NCI-H187 (cell line): ENCODE results near the gene PRR18.
"Not testable (repeated sequence)": the region's sequence is repeated elsewhere in the genome, so short reads cannot be mapped to it uniquely, and the experiment has no call there.

ENCODE experiments used
- DNase-seq, 2 experiments: peaks; one replicate each; lab custom pipeline; 2025; lab: John Stamatoyannopoulos, UW

Gene PRR18, protein sequence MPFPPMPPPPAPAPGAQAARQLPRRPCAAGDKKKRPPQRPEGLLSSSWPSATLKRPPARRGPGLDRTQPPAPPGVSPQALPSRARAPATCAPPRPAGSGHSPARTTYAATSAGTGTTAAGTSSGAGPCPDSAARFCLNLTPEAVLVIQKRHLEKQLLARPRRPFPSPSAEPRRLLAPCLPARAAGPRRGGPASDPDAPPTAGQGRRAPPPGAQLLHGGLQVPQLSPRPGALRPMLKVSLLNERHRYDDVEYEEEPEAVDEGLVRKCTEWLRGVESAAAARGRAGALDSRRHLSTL

DNA sequence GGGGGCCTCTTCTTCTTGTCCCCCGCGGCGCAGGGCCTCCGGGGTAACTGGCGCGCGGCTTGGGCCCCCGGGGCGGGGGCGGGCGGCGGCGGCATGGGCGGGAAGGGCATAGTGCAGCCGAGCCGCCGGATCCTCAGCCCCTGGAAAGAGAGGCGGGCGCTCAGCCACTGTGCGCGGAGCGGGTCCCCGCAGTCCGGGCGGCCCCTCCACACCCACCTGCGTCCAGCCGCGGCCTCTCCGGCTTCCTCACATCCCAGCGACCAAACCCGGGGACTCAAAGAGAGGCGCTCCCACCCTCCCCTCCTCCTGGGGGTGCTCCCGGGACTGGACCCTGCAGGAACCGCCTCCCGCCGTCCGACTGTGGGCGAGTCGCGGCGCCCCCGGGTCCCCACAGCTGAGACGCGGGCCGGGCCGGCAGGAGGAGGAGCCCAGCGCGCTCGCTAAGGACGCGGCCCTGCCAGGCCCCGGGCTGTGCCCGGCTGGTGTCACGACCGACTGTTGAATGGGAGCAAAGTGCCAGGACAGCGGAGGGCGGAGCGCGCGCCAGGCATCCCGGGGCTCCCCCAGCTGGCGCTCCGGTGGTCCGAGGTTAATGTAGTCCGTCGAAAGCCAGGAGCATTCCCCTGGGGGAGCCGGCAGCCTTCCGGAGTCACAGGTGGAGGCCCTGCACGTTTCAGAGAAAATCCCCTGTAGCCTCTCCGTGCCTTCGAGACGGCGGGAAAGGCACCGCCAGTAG, at the start of gene PRR18:
Gene PRR18 (minus strand): TSS at position 360 of the 736 bp plus-strand sequence. CDS start 250 bp downstream, at position 110.
- no peak for DNase-seq

DNA sequence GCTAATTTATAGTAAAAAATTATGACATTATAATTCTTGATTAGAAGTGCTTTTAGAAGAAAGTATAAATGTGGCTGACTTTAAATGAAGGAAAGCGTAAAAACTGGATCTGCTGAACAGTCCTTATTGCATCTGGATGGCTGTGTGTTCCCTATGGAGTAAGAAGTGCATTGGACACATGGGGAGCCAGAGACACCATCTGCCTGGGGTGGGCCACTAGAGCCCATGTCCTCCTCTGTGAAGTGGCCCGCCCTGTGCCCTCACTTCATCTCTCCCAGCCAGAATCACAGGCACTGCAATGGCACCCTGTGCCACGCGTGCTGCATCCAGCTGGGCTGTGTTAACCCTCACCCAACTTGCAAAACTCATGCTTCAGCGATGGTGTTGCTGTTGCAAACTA, 47.4 kb upstream of the PRR18 start:
- DNase-seq = no peak

DNA sequence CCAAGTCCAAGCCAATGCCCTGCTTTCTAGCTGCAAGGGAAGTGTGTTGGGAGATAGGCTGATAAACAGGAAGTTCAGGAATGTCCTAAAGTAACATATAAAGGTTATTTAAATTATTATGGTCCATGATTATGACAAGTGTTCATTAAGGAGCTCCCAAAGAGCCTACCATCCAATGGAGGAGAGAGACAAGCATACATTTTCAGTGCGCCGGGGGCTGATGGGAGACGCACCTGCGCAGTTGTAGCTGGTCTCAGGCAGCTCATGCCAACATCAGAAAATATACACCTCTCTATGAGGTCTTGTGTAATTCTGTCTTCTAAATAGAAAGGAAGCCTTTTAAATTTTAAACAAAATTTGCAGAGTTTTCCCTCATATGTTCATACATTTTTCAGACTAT, 46.8 kb upstream of the PRR18 start:
- DNase-seq = no peak

DNA sequence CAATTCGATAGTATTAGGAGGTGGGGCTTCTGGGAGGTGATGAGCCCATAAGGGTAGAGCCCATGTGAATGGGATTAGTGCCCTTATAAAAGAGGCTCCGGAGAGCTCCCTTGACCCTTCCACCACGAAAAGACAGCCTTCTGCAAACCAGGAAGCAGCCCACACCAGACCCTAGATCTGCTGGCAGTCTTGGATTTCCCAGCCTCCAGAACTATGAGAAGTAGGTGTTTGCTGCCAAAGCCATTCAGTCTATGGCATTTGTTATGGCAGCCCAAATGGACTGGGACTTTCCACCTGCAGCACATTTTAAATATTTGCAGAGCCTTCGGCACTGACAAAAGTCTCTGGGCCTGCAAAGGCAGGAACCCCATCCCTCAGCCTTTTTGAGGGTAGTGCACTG, 46.0 kb upstream of the PRR18 start:
- DNase-seq = no peak

DNA sequence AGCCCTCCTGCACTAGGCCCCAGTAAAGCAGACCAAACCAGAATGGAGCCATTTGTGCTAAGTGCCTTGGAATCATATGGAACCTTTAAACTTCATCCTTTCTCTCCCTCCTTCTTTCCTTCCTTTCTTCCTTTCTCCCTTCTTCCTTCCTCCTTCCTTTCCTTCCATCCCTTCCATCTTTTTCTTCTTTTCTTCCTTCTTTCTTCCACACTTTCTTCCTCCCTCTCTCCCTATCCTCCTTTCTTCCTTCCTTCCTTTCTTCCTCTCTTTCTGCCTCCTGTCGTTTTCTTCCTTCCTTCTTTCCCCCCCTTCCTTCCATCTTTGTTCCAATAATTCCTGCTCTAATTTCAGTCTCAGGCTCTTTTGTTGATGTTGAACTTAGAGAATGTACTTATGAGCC, 45.3 kb upstream of the PRR18 start:
- no peak for DNase-seq

DNA sequence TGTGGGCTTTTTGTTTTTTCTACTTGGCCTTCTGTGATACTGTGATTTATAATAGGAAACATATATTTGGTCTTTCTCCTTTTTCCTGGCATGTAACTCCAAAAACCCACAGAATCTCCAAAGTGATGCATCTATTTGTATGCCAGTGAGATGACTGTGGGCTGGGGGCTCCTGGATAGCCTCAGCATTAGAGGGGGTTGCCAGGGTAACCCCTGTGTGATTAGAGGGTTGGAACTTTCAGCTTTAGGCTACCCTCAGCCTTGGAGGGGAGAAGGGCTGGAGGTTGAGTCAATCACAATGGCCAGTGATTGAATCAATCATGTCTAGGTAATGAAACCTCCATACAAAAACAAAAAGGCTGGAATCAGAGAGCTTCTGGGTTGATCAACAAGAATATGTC, 44.7 kb upstream of the PRR18 start:
- no peak for DNase-seq

DNA sequence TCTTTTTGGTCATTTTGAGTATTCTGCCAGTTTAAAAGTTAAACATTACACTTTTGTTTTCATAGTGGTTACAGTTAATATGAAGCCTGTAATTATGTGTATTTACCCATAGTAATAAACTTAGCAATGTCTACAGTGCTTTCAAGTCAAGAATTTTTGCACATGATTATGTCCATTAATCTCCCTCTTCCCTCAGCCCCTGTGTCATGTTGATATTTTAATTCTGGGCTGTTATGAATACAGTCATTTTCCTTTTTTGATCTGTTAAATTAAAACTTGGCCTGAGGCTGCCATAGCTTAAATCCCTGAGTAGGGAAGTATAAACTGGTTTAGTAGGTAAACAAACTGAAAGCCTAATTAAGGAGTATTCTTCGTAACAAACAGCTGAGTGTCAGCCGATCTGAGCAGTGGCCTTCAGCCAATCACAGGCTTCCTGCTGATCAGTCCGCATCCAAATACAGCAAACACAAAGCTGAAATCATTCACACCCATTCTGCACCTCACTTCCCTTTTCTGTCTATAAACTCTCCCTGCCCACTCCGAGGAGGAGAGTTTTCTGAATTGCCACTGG, 43.6 kb upstream of the PRR18 start:
- DNase-seq = no peak

DNA sequence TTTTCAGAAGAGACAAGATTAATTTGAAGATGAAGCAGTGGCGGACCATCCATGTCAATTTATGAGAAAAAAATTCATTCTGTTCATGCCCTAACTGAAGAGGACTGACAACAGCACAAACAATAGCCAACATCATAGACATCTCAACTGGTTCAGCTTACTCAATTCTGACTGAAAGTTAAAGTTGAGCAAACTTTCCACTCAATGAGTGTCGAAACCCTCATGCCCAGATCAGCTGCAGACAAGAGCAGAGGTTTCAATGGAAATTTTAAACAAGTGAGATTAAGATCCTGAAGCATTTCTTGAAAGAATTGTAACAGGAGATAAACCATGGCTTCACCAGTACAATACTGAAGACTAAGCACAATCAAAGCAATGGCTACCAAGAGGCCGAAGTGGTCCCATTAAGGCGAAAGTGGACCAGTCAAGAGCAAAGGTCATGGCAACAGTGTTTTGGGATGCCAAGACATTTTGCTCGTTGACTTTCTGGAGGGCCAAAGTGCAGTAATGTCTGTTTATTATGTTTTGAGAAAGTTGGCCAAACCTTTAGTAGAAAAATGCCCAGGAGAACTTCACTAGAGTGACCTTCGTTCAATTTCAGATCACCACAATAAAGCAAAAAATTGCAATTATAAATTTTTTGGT, 40.2 kb upstream of the PRR18 start:
- DNase-seq = no peak

DNA sequence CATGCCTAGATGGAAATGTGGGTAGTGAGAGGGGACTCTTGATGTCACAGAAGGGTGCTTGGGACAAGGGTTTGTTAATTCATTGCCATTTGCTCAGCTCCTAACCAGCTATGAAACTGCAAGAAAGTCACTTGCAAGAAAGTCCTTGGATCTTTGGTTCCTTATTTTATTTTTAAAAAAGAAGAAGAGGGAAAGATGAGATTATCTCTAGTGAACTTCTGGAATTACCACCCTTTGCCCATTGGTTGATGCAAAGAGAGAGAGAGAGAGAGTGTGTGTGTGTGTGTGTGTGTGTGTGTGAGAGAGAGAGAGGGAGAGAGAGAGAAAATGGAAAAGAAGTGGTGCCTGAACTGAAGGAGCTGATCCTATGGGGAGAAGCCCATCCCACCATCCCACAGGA, 38.8 kb upstream of the PRR18 start:
- DNase-seq = no peak

DNA sequence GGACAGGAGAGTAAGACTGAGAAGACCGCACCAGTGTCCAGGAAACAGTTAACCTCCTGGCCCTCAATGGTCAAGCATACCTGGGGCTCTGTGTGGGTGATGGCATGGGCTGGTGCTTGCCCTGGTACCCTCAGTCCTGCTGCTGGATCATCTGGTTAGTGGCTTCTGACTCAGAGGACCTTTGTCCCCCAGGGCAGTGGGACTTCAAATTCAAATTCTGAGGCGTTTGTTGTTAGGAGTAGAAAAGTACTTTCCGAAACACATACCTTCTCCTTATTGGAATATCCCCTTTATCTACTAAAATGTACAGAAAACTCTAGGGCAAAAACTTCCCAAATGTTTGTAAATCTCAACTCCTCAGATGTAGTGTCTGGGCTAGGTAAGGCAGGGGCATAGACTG, 38.3 kb upstream of the PRR18 start:
- DNase-seq = no peak

DNA sequence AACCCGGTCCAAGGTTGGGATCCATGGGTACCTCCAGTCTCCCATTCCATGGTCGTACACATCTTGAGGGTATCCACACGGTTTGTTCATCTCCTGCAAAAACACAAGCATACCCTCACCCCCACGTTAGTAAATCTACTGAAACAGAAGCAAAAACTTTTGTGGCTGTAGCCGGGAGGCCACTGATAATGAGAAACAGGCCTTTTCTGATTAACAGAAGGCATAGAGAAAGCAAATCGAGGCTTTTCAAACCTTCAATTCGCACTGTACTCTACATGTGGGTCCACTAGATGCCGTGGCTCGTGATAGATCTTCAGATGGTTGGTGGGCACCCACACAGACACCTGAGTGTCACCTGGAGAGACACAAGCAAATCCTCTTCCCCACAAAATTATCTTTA, 37.5 kb upstream of the PRR18 start:
- DNase-seq = not testable (repeated sequence)

DNA sequence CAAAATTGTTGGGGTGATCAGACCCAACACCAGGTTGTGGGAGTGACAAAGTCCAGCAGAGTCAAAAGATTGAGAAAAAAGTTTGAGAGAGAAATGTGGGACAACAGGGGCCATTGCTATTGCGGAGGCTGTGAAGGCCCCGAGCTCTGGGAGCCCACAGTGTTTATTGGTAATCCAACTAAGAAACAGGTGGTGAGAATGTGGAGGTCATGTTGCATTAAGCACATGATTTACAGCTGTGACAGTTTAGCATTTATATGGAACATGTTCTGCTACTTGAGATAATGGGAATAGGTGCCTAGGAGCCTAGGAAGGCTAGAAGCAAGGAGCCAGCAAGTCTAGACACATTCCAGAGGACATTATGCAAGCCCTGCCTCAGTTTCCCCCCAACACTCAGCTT, 36.7 kb upstream of the PRR18 start:
- DNase-seq = not testable (repeated sequence)

DNA sequence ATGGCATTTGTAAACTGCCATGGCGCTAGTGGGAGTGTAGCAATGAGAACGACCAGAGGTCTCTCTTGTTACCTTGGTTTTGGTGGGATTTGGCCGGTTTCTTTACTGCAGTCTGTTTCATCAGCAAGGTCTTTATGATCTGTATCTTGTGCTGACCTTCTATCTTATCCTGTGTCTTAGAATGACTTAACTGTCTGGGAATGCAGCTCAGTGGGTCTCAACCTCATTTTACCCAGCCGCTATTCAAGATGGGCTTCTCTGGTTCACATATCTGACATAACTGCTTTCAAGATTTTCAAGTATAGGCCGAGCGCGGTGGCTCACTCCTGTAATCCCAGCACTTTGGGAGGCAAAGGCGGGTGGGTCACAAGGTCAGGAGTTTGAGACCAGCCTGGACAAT, 36.0 kb upstream of the PRR18 start:
- no peak for DNase-seq

DNA sequence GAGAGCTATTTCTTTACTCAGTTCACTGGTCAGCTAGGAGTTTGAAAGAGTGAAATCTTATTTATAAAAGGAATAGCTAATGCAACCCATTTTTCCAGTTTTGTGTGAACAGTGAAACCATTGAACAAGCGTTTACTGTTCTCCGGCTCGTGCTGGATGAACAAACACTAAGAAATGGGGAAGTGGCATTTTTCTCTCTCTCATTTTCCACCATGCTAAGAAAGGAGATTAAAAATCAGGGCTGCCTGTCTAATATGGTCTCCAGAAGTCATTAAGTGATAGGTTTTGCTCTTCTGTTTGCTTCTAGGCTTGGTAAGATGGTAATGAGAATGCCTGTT, 34.9 kb upstream of the PRR18 start:
- no peak for DNase-seq

DNA sequence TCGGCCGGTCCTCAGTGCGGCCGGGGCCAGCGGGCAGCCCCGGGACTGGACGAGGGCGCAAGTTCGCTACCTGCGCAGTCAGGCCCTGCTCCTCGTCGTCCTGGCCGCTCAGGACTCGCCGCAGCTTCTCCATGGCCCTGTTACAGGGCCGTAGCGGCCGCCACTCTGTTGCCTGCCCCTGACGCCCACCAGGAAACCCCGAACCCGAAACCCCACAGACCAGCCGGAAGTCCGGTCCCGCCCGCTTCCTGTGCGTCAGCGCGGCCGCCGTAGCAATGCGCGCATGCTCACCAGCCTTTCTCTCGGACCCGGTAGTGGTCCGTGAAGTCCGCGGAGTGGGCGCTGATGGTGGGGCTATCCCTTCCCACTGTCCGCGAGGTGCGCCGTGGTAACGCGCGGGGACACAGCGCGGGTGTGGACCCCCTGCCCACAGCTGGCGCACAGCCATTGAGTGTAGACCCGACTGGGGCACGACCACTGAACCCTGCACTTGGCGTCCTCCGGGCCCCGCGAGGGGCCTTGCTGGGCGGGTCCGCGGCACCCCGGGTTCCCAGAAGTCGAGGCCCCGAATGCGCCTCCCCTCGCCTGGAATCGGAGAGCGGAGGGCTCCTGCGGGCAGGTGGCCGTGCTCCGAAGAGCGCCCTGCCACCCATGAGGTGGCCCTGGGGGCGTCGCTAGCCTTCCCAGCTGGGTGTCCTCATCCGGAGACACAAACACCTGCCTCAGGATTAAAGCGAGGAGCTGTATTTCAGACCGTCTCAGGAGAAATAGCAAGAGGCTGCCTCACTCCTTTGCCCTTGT, 34.4 kb upstream of the PRR18 start, which contains the start of gene SFT2D1:
Gene SFT2D1 (minus strand): TSS at position 197 of the 801 bp plus-strand sequence. CDS start 64 bp downstream, at position 133.
- peak in 1 of 2 experiments; percentile 25 for DNase-seq

DNA sequence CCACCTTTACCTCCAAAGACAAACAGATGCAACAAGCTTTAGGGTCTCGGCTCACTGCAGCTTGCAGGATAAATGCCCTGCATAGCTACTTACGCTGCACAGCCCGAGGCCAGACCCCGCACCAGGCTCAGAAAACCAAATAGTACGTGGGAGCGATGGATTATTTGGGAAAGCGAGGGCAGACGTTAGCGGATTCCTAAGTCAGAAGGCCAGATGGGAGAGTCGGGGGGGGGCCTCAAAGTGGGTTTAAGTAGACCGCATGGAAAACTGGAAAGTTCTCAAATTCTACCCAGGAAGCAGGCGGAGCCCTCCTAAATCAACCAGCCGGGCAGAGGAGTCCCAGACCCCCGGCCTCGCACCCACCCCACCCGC, 33.8 kb upstream of the PRR18 start:
- DNase-seq = no peak

DNA sequence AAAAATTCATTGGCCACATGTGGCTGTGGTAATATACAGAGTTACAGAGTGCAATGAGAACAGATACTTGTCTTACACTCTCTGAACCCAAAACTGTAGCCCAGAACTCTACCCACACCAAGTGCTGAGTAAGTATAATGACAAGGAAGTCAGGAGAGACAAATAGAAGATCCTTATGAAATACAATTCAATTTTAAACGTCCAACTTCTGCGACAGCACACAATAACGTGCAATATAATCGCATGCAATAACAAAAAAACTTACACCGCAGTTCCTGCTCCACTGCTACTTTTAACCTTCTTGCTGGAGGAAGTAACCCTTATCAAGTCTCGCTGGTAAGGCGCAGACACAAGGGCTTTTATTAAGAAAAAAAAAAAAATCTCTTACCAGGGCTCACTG, 33.3 kb upstream of the PRR18 start:
- no peak for DNase-seq

DNA sequence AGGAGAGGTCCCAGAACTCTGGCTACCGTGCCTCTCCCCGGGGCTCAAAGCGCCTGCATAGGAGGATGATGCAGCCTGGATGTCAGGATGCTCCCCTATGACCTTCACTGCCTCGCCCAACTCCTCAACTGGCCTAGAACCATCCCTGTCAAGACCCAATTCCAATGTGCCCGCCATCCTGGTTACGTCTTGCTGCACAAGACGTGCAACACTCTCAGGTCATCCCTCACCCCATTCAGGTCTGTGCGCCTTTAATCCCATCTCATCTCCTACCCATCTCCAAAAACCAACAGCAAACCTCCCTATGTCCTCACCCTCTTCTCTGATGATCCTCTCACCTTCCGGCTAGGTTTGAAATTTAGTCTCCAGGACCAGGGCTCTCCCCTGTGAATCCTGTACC, 30.7 kb upstream of the PRR18 start:
- no peak for DNase-seq

DNA sequence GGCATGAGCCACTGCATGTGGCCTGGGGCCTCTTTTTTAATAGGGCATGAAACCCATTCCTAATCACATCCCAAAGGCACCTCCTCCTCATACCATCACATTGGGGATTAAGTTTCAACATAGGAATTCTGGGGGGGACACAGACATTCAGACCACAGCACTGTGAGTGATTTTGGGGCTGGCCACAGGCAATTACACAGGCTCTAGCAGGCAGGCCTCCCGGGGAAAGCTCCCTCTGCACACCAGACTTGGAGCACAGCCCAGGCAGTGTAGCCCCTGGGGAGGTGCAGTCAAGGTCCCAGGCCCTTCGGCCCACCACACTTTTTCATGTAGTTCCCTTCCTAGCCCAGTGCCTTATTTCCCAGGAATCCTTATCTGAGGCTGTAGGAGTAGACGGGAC, 28.7 kb upstream of the PRR18 start:
- no peak for DNase-seq

DNA sequence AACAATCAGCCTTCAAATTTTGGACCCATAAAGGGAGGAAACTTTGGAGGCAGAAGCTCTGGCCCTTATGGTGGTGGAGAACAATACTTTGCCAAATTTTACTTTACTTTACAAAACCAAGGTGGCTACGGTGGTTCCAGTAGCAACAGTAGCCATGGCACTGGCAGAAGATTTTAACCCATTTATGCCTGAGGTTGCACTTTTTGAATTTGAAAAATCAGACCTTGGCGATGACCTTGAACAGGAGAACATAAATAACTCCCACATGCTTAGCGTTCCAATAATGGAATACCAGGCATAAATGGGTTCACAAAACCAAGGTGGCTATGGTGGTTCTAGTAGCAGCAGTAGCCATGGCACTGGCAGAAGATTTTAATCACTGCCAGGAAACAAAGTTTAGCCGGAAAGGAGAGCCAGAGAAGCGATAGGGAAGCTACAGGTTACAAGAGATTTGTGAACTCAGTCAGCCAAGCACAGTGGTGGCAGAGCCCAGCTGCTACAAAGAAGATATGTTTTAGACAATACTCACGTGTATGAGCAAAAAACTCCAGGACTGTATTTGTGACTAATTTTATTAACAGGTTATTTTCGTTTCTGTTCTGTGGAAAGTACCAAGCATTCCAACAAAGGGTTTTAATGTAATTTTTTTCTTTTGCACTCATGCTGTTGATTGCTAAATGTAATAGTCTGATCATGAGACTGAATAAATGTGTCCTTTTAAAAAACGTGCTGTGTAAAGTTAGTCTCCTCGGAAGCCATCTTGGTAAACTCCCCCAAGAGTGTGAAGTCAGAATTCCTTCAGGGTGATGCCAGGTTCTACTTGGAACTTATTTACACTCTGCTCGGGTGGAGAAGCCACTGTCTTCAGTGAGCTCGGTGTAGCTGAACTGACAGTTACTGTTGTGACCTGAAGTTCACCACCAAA, 27.4 kb upstream of the PRR18 start:
- no peak for DNase-seq

DNA sequence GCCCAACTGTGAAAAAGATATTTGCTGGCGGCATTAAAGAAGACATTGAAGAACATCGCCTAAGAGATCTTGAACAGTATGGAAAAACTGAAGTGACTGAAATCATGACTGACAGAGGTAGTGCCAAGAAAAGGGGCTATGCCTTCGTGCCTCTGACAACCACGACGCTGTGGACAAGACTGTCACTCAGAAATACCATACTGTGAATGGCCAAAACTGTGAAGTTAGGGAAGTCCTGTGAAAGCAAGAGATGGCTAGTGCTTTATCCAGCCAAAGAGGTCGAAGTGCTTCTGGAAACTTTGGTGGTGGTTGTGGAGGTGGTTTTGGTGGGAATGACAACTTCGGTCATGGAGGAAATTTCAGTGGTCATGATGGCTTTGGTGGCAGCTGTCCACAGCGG, 26.7 kb upstream of the PRR18 start:
- no peak for DNase-seq
